SW 1271 (cell line): ENCODE data around the gene MFN1.

ENCODE experiments used
- DNase-seq, 2 experiments: peaks; one replicate each; lab custom pipeline; 2025; lab: John Stamatoyannopoulos, UW

The MFN1 gene

DNA sequence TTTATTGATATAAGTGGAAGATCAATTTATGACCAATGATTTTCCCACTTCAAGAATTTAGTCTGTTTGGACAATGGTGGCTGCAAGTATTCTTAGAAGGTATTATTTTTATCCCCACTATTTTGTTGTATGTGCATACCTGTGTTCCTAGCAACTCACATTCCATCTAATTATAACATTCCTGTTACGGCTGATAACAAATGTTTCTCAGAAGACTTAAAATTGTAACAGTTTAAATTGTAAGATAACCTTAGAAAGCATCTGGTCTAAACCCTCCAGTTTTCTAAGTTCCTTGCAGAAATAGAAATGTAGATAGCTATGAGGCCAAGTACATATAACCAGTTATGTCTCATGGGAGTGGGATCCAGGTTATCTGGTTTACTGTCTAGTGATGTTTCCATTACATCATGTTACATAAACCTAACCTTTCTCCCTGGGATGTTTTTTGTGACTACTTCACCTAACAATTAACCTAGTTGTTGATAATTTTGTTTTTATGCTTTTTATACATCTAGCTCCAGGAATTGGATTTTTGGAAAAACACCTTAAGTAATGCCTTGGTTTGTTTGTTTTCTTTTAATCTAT is 11.1 kb upstream of the MFN1 start:
- no peak for DNase-seq

- DNase-seq = no peak
These were observed 960 bp downstream of the MFN1 start for GRCh38 chr3:179348325-179349013.

GRCh38 chr3:179355996-179356395 is 8.5 kb downstream of the MFN1 start:
- no peak for DNase-seq

- no peak for DNase-seq
These were observed 15.8 kb downstream of the MFN1 start for GRCh38 chr3:179363332-179363731.

GRCh38 chr3:179369621-179370020 is 22.1 kb downstream of the MFN1 start:
- no peak for DNase-seq

DNA sequence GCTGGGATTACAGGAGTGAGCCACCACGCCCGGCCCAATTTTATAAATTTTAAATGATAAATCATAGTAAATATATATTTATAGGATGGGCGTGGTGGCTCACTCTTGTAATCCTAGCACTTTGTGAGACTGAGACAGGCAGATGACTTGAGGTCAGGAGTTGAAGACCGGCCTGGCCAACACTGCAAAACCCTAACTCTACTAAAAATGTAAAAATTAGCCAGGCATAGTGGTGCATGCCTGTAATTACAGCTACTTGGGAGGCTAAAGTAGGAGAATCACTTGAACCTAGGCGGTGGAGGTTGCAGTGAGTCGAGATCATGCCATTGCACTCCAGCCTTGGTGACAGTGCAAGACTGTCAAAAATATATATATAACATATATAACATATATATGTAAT is 26.4 kb downstream of the MFN1 start:
- DNase-seq = no peak

DNA sequence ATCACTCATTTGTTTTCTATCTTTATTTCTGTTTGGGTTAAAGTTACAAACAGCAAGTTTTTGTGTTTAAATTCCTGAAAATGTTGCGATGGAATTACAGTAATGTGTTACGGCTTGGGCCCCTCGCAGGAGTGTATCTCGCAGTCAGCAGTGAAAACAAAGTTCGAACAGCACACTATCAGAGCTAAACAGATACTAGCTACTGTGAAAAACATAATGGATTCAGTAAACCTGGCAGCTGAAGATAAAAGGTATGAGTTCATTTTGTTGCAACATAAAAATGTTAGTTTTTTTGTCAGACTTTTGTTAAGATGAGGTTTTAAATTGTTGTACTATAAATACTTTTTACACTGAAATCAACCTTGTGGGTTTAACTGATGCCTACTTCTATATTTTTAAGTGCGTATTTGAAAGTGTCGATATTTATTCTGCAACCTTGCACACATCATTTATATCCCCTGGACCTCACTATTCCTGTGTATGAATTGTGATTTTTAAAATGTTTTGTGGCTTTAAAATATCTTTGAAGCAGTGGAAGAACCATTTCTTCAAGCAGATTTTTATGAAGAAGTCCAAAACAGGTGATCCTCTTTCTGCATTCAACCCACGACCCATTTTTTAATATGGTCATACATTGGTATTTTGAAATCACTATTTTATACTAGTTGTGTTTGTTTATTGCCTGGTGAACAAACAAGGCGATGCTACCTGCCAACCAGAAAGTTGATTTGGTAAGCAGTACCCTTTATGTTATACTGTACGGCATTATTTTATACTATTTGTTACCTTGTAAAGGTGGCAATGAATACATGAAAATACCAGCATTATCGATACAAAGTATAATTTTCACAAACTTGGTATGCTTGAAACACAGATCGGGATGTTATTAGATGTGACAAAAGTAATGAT is 27.8 kb downstream of the MFN1 start:
- DNase-seq = no peak

DNA sequence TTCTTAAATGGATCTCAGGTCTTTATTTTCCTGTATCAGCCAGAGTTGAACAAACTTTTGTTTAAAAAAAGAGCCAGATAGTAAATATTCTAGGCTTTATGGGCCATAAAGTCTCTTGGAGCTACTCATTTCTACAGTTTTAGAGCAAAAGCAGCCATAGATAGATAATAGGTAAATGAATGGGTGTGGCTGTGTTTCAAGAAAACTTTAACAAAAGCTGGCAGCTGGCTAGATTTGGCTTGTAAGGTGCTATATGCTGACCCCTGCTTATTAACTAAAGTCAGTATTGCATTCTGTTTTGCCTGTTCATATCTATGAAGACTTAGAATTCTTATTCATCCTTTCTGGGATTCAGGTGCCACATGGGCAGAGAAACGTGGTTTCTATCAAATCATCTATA is 29.0 kb downstream of the MFN1 start:
- DNase-seq = no peak

DNA sequence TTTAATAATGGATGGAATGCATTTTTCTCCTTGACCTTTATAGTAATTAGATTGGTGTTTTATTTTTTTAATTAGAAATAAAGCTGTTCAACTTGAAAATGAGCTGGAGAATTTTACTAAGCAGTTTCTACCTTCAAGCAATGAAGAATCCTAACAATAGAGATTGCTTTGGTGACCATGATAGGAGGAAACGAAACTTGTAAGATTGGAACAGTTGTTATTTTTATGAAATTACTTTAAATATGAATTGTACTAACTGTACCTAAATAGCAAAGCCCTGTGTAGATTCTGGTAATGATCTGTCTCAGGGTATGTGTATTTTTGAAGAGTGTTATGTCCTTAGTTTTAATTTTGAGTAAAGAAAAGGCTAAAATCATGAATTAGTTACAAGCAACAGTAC is 44.4 kb downstream of the MFN1 start:
- no peak for DNase-seq

- DNase-seq = no peak
These were observed 51.2 kb downstream of the MFN1 start for GRCh38 chr3:179398574-179399231.

- no peak for DNase-seq
These were observed 54.1 kb downstream of the MFN1 start for GRCh38 chr3:179401561-179401960.

GRCh38 chr3:179402963-179403362 is 55.5 kb downstream of the MFN1 start:
- DNase-seq = no peak

- no peak for DNase-seq
These were observed 56.8 kb downstream of the MFN1 start for GRCh38 chr3:179404307-179404706.

DNA sequence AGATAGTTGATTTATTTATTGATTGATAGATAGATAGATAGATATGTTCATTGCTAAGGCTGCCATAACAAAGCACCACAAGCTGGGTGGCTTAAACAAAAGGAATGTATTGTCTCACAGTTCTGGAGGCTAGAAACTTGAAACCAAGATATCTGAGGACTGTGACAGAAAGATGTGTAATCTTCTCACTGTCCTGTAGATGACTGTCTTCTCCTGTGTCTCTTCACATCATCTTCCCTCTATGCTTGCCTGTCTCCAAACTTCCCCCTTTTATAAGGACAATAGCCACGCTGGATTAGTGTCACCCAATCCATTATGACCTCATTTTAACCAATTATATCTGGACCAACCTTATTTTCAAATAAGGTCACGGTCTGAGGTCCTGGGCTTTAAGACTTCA is 62.8 kb downstream of the MFN1 start:
- DNase-seq = no peak

DNA sequence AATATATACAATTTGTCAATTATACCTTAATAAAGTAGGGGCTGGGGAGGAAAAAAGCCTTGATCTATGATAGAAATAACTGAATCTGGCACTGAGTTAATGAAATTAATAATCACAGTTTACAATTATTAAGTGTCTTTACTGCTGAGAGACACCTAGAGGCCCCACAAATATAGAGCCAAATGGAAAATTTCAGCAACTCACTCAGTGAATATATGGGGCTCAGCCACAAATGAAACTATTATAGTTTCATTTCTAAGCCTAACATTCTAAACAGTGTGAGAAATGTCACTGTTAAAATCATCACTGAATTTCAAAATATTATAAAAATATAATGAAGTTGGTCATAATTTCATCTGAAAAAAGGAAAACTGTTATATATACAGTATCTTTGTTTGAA is 63.5 kb downstream of the MFN1 start:
- DNase-seq = no peak

GRCh38 chr3:179414804-179415203 is 67.3 kb downstream of the MFN1 start:
- DNase-seq = no peak

GRCh38 chr3:179415377-179415776 is 67.9 kb downstream of the MFN1 start:
- DNase-seq = no peak

DNA sequence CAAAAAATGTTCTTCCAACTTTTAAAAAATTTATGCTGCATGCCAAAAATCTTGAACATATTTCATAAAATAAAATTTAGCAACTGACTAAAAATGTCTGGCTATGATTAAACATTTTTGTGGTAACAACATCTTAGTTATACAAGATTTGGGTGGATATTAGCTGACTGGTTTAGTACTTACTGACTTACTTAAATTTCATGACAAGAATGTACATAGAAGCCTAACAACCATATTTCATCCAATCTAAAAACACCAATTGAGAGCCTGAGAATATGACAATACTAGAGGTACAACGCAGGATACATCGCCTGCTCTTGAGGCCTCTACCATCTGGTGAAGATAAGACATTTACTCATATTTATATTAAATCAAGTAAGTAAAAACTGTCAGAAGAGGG is 69.2 kb downstream of the MFN1 start:
- no peak for DNase-seq

DNA sequence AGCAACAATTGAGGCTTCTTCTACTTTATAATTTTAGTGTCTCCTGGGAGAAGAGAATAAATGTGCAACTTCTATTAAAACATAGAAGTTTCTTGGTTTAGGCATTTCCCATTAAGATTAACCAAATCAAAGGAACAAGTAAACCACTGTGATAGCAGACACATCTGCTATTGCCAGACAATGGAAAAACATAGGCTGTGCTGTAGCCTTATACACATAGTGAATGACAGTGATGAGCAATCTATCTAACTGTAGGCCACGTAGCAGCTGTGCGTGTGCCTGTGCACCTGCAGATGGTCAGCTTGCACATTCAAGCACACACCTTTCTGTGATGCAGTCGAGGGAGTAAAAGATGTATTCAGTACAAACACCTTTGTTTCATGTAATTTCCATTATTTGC is 71.1 kb downstream of the MFN1 start:
- DNase-seq = no peak

GRCh38 chr3:179421500-179421899 is 74.0 kb downstream of the MFN1 start:
- peak in 1 of 2 experiments; percentile 9 for DNase-seq

GRCh38 chr3:179425075-179425474 is 77.6 kb downstream of the MFN1 start:
- DNase-seq = no peak

DNA sequence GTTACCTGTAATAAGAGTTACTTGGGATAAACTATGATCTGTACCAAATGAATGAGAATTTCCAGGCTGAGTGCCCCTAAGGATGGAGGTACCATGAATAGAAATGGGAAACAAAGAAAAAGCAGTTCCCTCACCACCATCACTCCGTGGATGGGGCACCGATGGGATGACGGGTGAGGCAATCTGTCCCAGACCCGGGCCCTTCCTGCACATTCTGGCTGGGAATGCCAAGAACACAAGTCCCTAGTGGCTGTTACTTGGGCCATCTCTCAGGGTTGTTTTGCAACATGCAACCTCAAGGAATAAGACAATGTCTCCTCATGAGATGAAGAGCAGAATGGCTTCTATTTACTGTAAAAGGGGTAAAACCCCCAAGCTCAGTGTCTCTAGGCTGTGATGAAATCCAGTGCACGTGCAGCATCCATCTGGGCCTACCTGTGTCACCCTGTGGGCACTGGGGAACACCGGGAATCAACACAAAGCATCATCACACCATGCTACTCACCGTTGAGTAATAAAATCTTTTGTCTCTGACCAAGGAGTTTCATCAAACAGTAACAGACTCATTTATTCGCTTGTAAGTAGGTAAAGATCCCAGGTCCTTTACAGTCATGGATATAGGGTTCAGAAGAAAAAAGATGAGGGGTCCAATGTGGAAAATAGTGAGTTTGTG is 81.5 kb downstream of the MFN1 start:
- no peak for DNase-seq
